GM12874 (cell line): ENCODE results near the gene NAV2.

ENCODE experiments used
- TF ChIP-seq, protein P1 (sequence below): IDR thresholded peaks from 2 replicates; pipeline ENCODE4 v1.5.1; 2011; ENCODE audit warnings: low read depth, mild to moderate bottlenecking, control low read depth, low read length, moderate library complexity; ENCODE audit not compliant: insufficient read depth

NAV2 gene

DNA sequence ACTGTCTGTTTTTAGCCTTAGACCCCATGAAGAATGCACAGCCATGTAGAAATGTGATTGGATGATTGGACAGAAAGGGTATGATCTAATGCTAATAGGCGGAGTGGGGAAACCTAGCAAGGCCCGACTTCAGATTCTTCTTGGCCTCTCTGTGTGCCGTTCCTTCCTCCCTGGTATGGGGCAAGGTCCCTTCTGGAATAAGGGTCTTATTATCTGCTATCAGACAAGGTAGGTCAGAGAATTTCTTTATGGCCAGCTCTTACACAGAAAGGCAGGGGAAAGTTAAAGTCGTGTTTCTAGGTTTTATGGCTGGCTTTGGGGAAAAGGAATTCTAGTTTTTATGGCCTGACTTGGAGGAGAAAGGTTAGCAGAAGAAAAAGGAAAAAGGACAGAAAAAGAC is 417.0 kb downstream of the NAV2 start:
- TF ChIP-seq, protein P1, sequence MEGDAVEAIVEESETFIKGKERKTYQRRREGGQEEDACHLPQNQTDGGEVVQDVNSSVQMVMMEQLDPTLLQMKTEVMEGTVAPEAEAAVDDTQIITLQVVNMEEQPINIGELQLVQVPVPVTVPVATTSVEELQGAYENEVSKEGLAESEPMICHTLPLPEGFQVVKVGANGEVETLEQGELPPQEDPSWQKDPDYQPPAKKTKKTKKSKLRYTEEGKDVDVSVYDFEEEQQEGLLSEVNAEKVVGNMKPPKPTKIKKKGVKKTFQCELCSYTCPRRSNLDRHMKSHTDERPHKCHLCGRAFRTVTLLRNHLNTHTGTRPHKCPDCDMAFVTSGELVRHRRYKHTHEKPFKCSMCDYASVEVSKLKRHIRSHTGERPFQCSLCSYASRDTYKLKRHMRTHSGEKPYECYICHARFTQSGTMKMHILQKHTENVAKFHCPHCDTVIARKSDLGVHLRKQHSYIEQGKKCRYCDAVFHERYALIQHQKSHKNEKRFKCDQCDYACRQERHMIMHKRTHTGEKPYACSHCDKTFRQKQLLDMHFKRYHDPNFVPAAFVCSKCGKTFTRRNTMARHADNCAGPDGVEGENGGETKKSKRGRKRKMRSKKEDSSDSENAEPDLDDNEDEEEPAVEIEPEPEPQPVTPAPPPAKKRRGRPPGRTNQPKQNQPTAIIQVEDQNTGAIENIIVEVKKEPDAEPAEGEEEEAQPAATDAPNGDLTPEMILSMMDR, result no peak

DNA sequence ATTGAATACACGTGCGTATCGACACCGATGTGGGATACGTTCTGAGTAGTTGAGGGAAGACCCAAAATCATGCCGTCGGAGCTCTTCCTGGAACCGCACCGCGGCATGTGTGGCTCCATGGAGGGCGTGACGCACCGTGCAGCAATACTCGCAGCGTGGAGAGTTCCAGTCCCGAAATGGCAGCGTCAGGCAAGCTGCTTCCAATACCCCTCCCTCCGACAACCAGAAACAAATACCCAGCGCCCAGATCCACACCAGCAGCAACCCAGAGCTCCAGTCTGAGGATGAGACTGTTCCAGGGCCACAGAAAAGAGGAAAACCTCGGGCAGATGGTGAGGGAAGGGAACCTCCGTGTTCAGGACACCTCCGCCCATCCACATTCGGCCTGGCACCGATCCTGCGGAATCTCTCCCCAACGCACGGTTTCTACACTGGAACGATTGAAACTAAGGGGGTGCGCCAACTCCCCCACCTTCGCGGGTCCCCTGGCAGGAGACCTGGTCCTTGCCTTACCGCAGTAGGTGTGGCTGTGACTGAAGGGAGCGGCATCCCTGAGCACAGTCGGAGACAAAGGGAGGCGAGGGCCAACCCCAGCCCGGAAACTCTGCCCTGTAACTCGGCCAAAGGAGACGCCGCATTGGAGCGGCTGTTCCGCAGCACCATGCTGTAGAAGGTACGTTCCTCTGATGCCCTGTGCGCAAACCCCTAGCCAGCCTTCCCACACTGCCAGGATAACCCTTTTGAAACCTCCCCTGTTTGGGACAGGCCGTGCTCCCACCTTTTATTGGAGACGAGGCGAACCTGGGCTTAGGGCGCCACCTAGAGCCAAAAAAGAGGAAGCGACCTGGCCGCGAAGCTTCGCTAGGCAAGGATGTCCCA is 419.4 kb downstream of the NAV2 start:
- TF ChIP-seq, protein P1, result peak; percentile 86

DNA sequence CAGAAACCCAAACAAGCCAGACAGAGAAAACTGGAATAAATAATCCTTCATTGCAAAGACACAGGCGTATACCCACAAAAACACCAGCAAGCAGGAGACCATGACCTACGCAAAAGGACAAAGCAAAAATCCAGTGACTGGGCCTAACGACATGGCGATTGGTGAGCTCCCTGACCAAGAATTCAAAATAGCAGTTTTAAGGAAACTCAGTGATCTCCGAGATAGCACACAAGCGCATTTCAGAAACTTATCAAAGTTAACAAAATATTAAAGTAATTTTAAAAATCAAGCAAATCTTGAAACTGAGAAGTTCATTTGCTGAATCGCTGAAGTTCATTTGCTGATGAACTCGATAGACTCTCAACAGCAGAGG is 420.0 kb downstream of the NAV2 start:
- TF ChIP-seq, protein P1, result no peak

DNA sequence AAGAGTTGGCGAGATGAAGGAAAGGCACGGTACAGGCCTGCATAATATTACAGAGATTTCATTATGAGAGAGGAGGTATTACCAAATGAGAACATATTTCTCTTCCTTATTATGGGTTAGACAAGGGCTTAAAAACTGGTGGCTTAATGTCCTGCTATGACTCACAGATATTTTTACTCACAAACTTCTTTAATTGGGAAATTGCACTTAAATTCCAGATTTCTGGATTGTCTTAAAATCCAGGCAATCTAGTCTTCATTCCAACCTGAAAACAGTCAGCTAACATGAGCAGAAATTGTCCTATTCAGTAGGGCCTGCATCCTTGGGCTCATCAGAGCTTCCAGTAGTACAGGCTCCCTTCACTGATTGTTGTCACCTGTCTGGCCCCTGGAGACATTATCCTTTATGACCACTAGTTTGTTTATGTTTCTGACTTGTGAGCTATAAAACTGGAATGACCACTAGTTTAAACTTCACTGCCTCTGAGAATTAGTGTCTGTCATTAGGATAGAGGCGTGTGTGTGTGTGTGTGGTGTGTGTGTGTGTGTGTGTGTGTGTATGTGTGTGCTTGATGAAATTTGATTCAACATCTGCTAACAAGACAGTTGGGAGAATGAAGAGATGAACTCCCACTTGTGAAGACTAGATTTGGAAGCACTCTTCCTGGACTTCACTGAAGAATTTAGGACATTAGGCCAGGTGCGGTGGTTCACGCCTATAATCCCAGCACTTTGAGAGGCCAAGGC is 422.5 kb downstream of the NAV2 start:
- TF ChIP-seq, protein P1, result no peak

DNA sequence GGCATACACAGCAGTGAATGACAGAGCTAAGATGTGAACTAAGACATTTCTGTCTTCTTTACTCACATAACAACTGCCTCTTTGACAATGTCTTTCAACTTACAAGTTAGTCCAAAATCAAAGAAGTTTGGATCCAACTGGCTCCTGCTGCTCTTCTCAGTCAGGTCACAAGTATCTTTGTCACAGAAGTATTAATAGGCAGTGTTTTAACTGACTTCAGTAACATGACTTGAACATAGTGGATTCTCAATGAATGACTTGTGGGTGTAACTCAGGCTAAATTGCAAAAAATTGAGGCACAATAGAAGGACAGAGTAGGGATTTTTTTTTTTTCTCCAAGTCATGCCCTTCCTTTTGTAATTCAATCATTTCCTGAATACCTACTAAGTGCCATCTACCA is 425.0 kb downstream of the NAV2 start:
- TF ChIP-seq, protein P1, result no peak

DNA sequence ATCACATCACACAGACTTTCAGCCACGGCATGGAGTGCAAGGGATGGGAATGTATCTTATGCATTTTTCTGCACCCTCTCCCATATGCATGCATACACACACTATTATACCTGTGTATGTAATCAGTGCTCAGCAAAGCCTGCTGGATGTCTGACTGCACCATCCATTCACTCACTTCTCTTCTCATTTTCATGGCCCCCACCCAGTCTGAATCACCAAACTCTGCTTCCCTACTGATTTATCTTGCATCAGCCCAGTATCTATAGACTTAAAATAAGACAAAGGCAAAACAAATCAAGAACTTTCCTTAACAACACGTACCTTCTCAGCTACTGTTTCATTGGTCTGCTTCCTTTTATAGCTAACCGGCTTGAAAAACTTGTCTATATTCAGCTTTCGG is 426.1 kb downstream of the NAV2 start:
- TF ChIP-seq, protein P1, result no peak

DNA sequence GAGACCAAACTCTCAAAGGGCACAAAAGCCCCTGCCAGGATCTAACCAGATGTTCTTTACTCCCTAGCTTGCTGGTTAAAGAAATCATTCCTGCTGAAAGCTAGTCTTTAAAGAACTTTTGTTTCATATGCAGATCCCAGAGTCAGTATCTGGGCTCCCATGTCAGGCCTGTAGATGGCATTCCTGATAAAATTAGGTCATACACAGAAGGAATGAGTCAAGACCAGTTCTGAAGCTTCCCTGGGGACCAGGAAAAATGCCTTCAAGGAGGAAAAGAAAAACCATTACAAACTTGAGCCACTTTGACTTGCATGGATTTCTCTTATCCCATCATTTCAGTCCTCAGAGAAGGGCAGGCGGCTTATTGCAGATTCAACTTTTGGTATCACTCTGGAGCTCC is 441.7 kb downstream of the NAV2 start:
- TF ChIP-seq, protein P1, result no peak
